SK-N-SH (cell line): ENCODE results near the gene CEP162.

Source experiments
- CHD2 ChIP-seq: fragments of 150-350 bp; IDR thresholded peaks from 2 replicates; pipeline ENCODE4 v1.6.1; 2018; ENCODE audit warnings: low read length; ENCODE audit not compliant: partially characterized antibody
- EP300 ChIP-seq, 2 experiments: IDR thresholded peaks; 2 replicates each; pipeline versions ENCODE4 v1.4.0 to v1.6.1; 2012; ENCODE audit warnings: borderline replicate concordance in 1 of 2, low read depth in 1 of 2, low read length in 1 of 2
- EZH2phosphoT487 ChIP-seq: fragments of 200-600 bp; sonication (generic); IDR thresholded peaks from 2 replicates; pipeline ENCODE4 v1.6.1; 2017; ENCODE audit warnings: low read depth, mixed run types, mild to moderate bottlenecking, antibody characterized with exemption, moderate library complexity, borderline replicate concordance
- GABPA ChIP-seq: IDR thresholded peaks from 2 replicates; pipeline ENCODE4 v1.4.0; 2012; ENCODE audit warnings: low read depth, mild to moderate bottlenecking
- NFIC ChIP-seq: IDR thresholded peaks from 2 replicates; pipeline ENCODE4 v1.4.0; 2012; ENCODE audit warnings: borderline replicate concordance
- POLR2AphosphoS5 ChIP-seq: IDR thresholded peaks from 2 replicates; pipeline ENCODE4 v1.6.1; 2012; ENCODE audit warnings: low read depth, low read length
- TAF1 ChIP-seq: IDR thresholded peaks from 2 replicates; pipeline ENCODE4 v1.6.1; 2012; ENCODE audit warnings: low read depth, mild to moderate bottlenecking, low read length, moderate library complexity, borderline replicate concordance
- TCF12 ChIP-seq: IDR thresholded peaks from 2 replicates; pipeline ENCODE4 v1.4.0; 2012
- TF ChIP-seq, protein P1 (sequence below): fragments of 200-600 bp; sonication (generic); IDR thresholded peaks from 2 replicates; pipeline ENCODE4 v1.6.1; 2017; ENCODE audit warnings: antibody characterized with exemption, mild to moderate bottlenecking, moderate library complexity
- TF ChIP-seq, protein P2 (sequence below): IDR thresholded peaks from 2 replicates; pipeline ENCODE4 v1.6.1; 2012; ENCODE audit warnings: mild to moderate bottlenecking, low read depth, low read length, moderate library complexity

DNA sequence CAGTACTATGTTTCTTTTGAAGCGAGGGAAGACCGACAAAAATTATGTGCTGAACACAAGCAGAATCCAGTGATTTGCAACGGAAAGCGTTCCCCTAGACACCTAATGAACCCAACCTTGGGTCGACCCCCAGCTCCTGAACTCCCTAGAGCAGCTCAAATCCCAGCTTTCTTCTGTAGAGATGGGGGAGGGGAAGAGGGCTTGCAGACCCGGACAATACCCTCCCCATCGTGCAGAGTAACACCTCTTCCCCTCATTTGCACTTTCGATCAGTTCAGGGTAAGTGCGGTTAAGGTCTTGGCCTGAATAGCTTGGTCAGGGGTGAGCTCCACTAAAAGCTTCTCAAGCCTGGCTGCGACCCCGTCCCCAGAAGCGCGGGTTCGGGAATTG is 404 bp downstream of the CEP162 start:
- TF ChIP-seq POLR2AphosphoS5 (no peak), CHD2 (no peak), GABPA (no peak), TAF1 (no peak), EP300 (IDR thresholded peaks at IDR 0.05; ENCODE audit: borderline replicate concordance in 1 of 2, low read depth in 1 of 2, low read length in 1 of 2) (no peak), TCF12 (no peak), NFIC (no peak), EZH2phosphoT487 (no peak)
- TF ChIP-seq, protein P1, sequence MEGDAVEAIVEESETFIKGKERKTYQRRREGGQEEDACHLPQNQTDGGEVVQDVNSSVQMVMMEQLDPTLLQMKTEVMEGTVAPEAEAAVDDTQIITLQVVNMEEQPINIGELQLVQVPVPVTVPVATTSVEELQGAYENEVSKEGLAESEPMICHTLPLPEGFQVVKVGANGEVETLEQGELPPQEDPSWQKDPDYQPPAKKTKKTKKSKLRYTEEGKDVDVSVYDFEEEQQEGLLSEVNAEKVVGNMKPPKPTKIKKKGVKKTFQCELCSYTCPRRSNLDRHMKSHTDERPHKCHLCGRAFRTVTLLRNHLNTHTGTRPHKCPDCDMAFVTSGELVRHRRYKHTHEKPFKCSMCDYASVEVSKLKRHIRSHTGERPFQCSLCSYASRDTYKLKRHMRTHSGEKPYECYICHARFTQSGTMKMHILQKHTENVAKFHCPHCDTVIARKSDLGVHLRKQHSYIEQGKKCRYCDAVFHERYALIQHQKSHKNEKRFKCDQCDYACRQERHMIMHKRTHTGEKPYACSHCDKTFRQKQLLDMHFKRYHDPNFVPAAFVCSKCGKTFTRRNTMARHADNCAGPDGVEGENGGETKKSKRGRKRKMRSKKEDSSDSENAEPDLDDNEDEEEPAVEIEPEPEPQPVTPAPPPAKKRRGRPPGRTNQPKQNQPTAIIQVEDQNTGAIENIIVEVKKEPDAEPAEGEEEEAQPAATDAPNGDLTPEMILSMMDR, result no peak
- TF ChIP-seq, protein P2, sequence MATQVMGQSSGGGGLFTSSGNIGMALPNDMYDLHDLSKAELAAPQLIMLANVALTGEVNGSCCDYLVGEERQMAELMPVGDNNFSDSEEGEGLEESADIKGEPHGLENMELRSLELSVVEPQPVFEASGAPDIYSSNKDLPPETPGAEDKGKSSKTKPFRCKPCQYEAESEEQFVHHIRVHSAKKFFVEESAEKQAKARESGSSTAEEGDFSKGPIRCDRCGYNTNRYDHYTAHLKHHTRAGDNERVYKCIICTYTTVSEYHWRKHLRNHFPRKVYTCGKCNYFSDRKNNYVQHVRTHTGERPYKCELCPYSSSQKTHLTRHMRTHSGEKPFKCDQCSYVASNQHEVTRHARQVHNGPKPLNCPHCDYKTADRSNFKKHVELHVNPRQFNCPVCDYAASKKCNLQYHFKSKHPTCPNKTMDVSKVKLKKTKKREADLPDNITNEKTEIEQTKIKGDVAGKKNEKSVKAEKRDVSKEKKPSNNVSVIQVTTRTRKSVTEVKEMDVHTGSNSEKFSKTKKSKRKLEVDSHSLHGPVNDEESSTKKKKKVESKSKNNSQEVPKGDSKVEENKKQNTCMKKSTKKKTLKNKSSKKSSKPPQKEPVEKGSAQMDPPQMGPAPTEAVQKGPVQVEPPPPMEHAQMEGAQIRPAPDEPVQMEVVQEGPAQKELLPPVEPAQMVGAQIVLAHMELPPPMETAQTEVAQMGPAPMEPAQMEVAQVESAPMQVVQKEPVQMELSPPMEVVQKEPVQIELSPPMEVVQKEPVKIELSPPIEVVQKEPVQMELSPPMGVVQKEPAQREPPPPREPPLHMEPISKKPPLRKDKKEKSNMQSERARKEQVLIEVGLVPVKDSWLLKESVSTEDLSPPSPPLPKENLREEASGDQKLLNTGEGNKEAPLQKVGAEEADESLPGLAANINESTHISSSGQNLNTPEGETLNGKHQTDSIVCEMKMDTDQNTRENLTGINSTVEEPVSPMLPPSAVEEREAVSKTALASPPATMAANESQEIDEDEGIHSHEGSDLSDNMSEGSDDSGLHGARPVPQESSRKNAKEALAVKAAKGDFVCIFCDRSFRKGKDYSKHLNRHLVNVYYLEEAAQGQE, result no peak
